SK-N-SH (cell line): ENCODE measurements around the gene KCNK16. TPM values are rescaled to one million over a fixed set of nuclear protein-coding genes. Genes with fewer than 3 reads are reported as not detected.

ENCODE experiments used
- CTCF ChIA-PET: fragments of 300-600, 350-600 bp; formaldehyde crosslinking; extraction: SDS; loops from one replicate; lab custom pipeline; 2021; lab: Yijun Ruan, JAX
- POLR2A ChIA-PET: fragments of 350-600 bp; sonication (Branson Sonifier 250); formaldehyde crosslinking; extraction: SDS; loops from one replicate; lab custom pipeline; 2020; ENCODE audit warnings: antibody characterized with exemption, inconsistent platforms; lab: Yijun Ruan, JAX
- DNase-seq: peaks from one replicate; pipeline ENCODE4 v3.0.0; 2012
- H2AFZ ChIP-seq: fragments of 200-600 bp; sonication (generic); 2 replicates; pipeline ENCODE4 v1.8.1; 2016; ENCODE audit warnings: antibody characterized with exemption, mild to moderate bottlenecking, low read depth
- H3F3A ChIP-seq: fragments of 200-600 bp; sonication (generic); replicated peaks from 2 replicates; pipeline ENCODE3; 2016; ENCODE audit warnings: antibody characterized with exemption, mild to moderate bottlenecking; ENCODE audit not compliant: insufficient read depth
- H3K27ac ChIP-seq, 2 experiments: fragments of 200-500 bp in 1 of 2; fragments of 200-600 bp in 1 of 2; sonication (Bioruptor generic) in 1 of 2; sonication (generic), shearing (Covaris generic) in 1 of 2; 2 replicates each; pipeline versions ENCODE4 v1.5.1 to v1.6.1; 2014 to 2016; ENCODE audit warnings: low read depth in 2 of 2, inconsistent platforms in 1 of 2, low read length in 1 of 2, mild to moderate bottlenecking in 1 of 2, mixed read lengths in 1 of 2
- H3K27me3 ChIP-seq: fragments of 200-600 bp; sonication (generic), shearing (Covaris generic); 2 replicates; pipeline ENCODE4 v1.6.1; 2016; ENCODE audit warnings: mixed run types; ENCODE audit not compliant: insufficient read depth
- H3K36me3 ChIP-seq, 2 experiments: fragments of 200-500 bp in 1 of 2; fragments of 200-600 bp in 1 of 2; sonication (Bioruptor generic) in 1 of 2; sonication (generic) in 1 of 2; replicated peaks in 1 of 2; 2 replicates each; pipeline versions ENCODE3 to v1.5.1; 2014 to 2016; ENCODE audit warnings: low read length in 1 of 2, mild to moderate bottlenecking in 1 of 2; ENCODE audit not compliant: insufficient read depth in 2 of 2, control insufficient read depth in 1 of 2
- H3K4me1 ChIP-seq, 2 experiments: fragments of 200-500 bp in 1 of 2; fragments of 200-600 bp in 1 of 2; sonication (Bioruptor generic) in 1 of 2; sonication (generic), shearing (Covaris generic) in 1 of 2; 2 replicates each; pipeline versions ENCODE4 v1.5.1 to v1.6.1; 2014 to 2016; ENCODE audit warnings: low read depth in 1 of 2, low read length in 1 of 2, mixed run types in 1 of 2; ENCODE audit not compliant: insufficient read depth in 2 of 2, control insufficient read depth in 1 of 2
- H3K4me2 ChIP-seq: fragments of 200-600 bp; sonication (generic), shearing (Covaris generic); 2 replicates; pipeline ENCODE4 v1.6.1; 2017; ENCODE audit warnings: mixed run types
- H3K4me3 ChIP-seq, 2 experiments: fragments of 200-500 bp in 1 of 2; fragments of 200-600 bp in 1 of 2; sonication (Bioruptor generic) in 1 of 2; sonication (generic), shearing (Covaris generic) in 1 of 2; 2 replicates each; pipeline versions ENCODE4 v1.5.1 to v1.8.1; 2014 to 2016; ENCODE audit warnings: low read depth in 2 of 2, inconsistent platforms in 1 of 2, low read length in 1 of 2, mild to moderate bottlenecking in 1 of 2, mixed read lengths in 1 of 2, moderate library complexity in 1 of 2
- H3K79me2 ChIP-seq: fragments of 200-600 bp; sonication (generic); 2 replicates; pipeline ENCODE4 v1.8.1; 2017; ENCODE audit warnings: mild to moderate bottlenecking; ENCODE audit not compliant: insufficient read depth
- H3K9ac ChIP-seq: fragments of 200-600 bp; sonication (generic); 2 replicates; pipeline ENCODE4 v1.6.1; 2017; ENCODE audit warnings: mixed run types
- H3K9me2 ChIP-seq: fragments of 200-600 bp; sonication (generic); 2 replicates; pipeline ENCODE4 v1.6.1; 2017; ENCODE audit warnings: mixed run types
- H3K9me3 ChIP-seq: fragments of 200-600 bp; sonication (generic); 2 replicates; pipeline ENCODE4 v1.6.1; 2017; ENCODE audit warnings: mixed run types, mild to moderate bottlenecking, moderate library complexity
- H4K20me1 ChIP-seq: fragments of 200-600 bp; sonication (generic); 2 replicates; pipeline ENCODE4 v1.6.1; 2017; ENCODE audit warnings: mild to moderate bottlenecking, mixed run types; ENCODE audit not compliant: insufficient read depth
- CHD2 ChIP-seq: fragments of 150-350 bp; IDR thresholded peaks from 2 replicates; pipeline ENCODE4 v1.6.1; 2018; ENCODE audit warnings: low read length; ENCODE audit not compliant: partially characterized antibody
- EP300 ChIP-seq, 2 experiments: IDR thresholded peaks; 2 replicates each; pipeline versions ENCODE4 v1.4.0 to v1.6.1; 2012; ENCODE audit warnings: borderline replicate concordance in 1 of 2, low read depth in 1 of 2, low read length in 1 of 2
- FOXJ3 ChIP-seq: sonication (generic); formaldehyde crosslinking; IDR thresholded peaks from 2 replicates; pipeline ENCODE4 v1.5.1; 2020; ENCODE audit warnings: mild to moderate bottlenecking, missing genetic modification reagents
- GABPA ChIP-seq: IDR thresholded peaks from 2 replicates; pipeline ENCODE4 v1.4.0; 2012; ENCODE audit warnings: low read depth, mild to moderate bottlenecking
- GATA2 ChIP-seq: sonication (generic); formaldehyde crosslinking; IDR thresholded peaks from 2 replicates; pipeline ENCODE4 v1.5.0; 2020; ENCODE audit warnings: mild to moderate bottlenecking, missing genetic modification reagents
- IRF3 ChIP-seq: fragments of 150-350 bp; IDR thresholded peaks from 2 replicates; pipeline ENCODE4 v1.6.1; 2016; ENCODE audit warnings: mild to moderate bottlenecking, low read depth, low read length
- JUND ChIP-seq: IDR thresholded peaks from 2 replicates; pipeline ENCODE4 v1.4.0; 2012
- MAX ChIP-seq: IDR thresholded peaks from 2 replicates; pipeline ENCODE4 v1.4.0; 2012; ENCODE audit warnings: low read depth
- MEF2A ChIP-seq: IDR thresholded peaks from 2 replicates; pipeline ENCODE4 v1.4.0; 2012; ENCODE audit warnings: low read depth, borderline replicate concordance
- NRF1 ChIP-seq: IDR thresholded peaks from 2 replicates; pipeline ENCODE4 v1.6.1; 2012; ENCODE audit warnings: low read depth, mild to moderate bottlenecking, low read length
- PBX3 ChIP-seq: IDR thresholded peaks from 2 replicates; pipeline ENCODE4; 2012
- POLR2AphosphoS5 ChIP-seq: IDR thresholded peaks from 2 replicates; pipeline ENCODE4 v1.6.1; 2012; ENCODE audit warnings: low read depth, low read length
- RAD21 ChIP-seq: IDR thresholded peaks from 2 replicates; pipeline ENCODE4 v1.6.1; 2012; ENCODE audit warnings: mild to moderate bottlenecking, low read length
- RCOR1 ChIP-seq: fragments of 150-350 bp; IDR thresholded peaks from 2 replicates; pipeline ENCODE4 v1.6.1; 2017; ENCODE audit warnings: antibody characterized with exemption, low read length
- REST ChIP-seq: IDR thresholded peaks from 2 replicates; pipeline ENCODE4 v1.6.1; 2012; ENCODE audit warnings: mild to moderate bottlenecking, low read depth, low read length, moderate library complexity
- SIN3A ChIP-seq: IDR thresholded peaks from 2 replicates; pipeline ENCODE4 v1.6.1; 2012; ENCODE audit warnings: low read depth, mild to moderate bottlenecking, low read length, moderate library complexity, borderline replicate concordance
- SMC3 ChIP-seq: IDR thresholded peaks from 2 replicates; pipeline ENCODE4 v1.6.1; 2012; ENCODE audit warnings: low read depth, low read length, improper control_type of control experiment
- USF2 ChIP-seq: fragments of 150-350 bp; IDR thresholded peaks from 2 replicates; pipeline ENCODE4 v1.6.1; 2017; ENCODE audit warnings: antibody characterized with exemption, low read length, low read depth, borderline replicate concordance
- WGBS: methylation state at CpG from one replicate; pipeline ENCODE4 v1.1.6; 2017; ENCODE audit warnings: low lambda C conversion rate; 5-methylcytosine and 5-hydroxymethylcytosine counted together
- polyA plus RNA-seq, 3 experiments: library from polyadenylated mRNA; depleted of rRNA; stranded (reverse); fragments of >200 nt; gene quantifications; 2 replicates each; pipeline ENCODE4 v1.2.3, GENCODE V29; 2012

Gene KCNK16
- polyA plus RNA-seq, 1 of the 3 experiments (the other 2 are of a cell fraction) = not detected

- no peaks in the 10 kb centered on the region for H3K4me1 ChIP-seq
- no peak overlapping the region for H3K4me3 ChIP-seq
- no peaks in the 10 kb centered on the region for H4K20me1 ChIP-seq
- POLR2A ChIA-PET = no interaction called here
- no peaks in the 10 kb centered on the region for H3K27me3 ChIP-seq
- DNase-seq = no peak
- H2AFZ ChIP-seq = no peak overlapping the region
- CTCF ChIA-PET = interaction anchor here (2.7 to 2.9 kb wide), 2 partner anchors 20 to 116 kb away, joined by 11 to 12 read pairs; no protein-coding TSS in a partner anchor
- no peaks in the 10 kb centered on the region for H3K36me3 ChIP-seq
- no peak overlapping the region for H3K9ac ChIP-seq
- H3K27ac ChIP-seq = no peak overlapping the region
- WGBS = 9% methylated on average over 2 of the region's 2 CpGs
- no peaks in the 10 kb centered on the region for H3K79me2 ChIP-seq
- H3K9me2 ChIP-seq = no peaks in the 10 kb centered on the region
- no peaks in the 10 kb centered on the region for H3F3A ChIP-seq
- no peaks in the 10 kb centered on the region for H3K9me3 ChIP-seq
- TF ChIP-seq GATA2 (no peak), USF2 (no peak), RAD21 (no peak), MAX (no peak), IRF3 (no peak), REST (no peak), NRF1 (no peak), EP300 (IDR thresholded peaks at IDR 0.05; ENCODE audit: borderline replicate concordance in 1 of 2, low read depth in 1 of 2, low read length in 1 of 2) (no peak), RCOR1 (no peak), FOXJ3 (CRISPR knock-in tag) (no peak), JUND (no peak), PBX3 (no peak), MEF2A (no peak), SMC3 (no peak), GABPA (no peak), POLR2AphosphoS5 (no peak), SIN3A (no peak), CHD2 (no peak)
- TF ChIP-seq, all 33 proteins: peak for 0
- H3K4me2 ChIP-seq = no peak overlapping the region
These were observed 39.7 kb downstream of the KCNK16 start for GRCh38 chr6:39282774-39283173.
